Measurements from ENCODE around the gene CYBA. TPM values are rescaled to one million over a fixed set of nuclear protein-coding genes. Genes with fewer than 3 reads are reported as not detected.

CYBA gene
- total and polyA plus RNA-seq, 9 of the 15 experiments (the other 6 are each of a cell fraction or from before 2014, with no cell fraction given) = 0.34 to 683 (median 93.0) TPM

DNA sequence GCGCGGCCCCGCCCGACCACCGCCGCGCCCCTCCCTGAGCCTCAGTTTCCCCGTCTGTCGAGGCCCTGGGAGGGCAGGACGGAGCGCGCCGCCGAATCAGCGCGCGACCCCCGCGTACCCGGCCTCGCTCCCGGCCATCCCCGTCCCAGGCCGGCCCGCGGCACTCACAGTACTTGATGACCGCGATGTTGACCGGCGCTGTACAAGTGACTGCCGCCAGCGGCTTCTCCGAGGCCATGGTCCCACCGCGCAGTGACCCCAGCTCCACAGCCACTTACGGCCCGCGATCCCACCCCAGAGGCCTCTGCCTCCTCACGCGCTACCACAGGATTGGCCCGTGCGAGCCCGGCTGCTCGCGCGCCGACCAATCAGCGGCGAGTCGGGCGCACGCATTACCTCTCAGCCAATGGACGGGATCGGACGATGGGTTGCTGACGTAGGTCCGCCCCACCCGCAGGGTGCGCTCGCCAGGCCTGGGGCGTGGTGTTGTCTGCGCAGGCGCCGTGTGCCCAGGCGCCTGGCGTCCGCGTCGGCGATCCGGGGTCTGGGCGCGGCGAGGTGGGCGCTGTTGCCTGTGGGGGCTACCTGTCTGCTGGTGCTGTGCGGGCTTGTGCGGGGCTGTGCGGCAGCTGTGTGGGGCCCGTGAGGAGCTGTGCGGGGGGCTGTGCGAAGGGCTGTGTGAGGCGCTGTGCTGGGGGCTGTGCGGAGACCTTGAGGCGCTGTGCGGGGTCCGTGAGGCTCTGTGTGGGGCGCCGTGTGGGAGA lies 12.2 kb upstream of the CYBA start, which contains the start of gene MVD (continued):
- TF ChIP-seq, protein P1, sequence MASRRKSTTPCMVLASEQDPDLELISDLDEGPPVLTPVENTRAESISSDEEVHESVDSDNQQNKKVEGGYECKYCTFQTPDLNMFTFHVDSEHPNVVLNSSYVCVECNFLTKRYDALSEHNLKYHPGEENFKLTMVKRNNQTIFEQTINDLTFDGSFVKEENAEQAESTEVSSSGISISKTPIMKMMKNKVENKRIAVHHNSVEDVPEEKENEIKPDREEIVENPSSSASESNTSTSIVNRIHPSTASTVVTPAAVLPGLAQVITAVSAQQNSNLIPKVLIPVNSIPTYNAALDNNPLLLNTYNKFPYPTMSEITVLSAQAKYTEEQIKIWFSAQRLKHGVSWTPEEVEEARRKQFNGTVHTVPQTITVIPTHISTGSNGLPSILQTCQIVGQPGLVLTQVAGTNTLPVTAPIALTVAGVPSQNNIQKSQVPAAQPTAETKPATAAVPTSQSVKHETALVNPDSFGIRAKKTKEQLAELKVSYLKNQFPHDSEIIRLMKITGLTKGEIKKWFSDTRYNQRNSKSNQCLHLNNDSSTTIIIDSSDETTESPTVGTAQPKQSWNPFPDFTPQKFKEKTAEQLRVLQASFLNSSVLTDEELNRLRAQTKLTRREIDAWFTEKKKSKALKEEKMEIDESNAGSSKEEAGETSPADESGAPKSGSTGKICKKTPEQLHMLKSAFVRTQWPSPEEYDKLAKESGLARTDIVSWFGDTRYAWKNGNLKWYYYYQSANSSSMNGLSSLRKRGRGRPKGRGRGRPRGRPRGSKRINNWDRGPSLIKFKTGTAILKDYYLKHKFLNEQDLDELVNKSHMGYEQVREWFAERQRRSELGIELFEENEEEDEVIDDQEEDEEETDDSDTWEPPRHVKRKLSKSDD (conservative IDR thresholded peaks at IDR 0.05; ENCODE audit: low read length) = no peak; the same call in 1 of the 2 replicates
- TF ChIP-seq ZNF445 (CRISPR knock-in tag; IDR thresholded peaks at IDR 0.05; ENCODE audit: low read depth) = no peak
- TF ChIP-seq, protein P2, sequence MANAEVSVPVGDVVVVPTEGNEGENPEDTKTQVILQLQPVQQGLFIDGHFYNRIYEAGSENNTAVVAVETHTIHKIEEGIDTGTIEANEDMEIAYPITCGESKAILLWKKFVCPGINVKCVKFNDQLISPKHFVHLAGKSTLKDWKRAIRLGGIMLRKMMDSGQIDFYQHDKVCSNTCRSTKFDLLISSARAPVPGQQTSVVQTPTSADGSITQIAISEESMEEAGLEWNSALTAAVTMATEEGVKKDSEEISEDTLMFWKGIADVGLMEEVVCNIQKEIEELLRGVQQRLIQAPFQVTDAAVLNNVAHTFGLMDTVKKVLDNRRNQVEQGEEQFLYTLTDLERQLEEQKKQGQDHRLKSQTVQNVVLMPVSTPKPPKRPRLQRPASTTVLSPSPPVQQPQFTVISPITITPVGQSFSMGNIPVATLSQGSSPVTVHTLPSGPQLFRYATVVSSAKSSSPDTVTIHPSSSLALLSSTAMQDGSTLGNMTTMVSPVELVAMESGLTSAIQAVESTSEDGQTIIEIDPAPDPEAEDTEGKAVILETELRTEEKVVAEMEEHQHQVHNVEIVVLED (CRISPR knock-in tag; IDR thresholded peaks at IDR 0.05) = peak; percentile 70
- no peak for TF ChIP-seq COPS2 (conservative IDR thresholded peaks at IDR 0.05)
- TF ChIP-seq HCFC1 (IDR thresholded peaks at IDR 0.05; ENCODE audit: low read depth, low read length) = peak; percentile 72
- no peak for TF ChIP-seq CHD4 (IDR thresholded peaks at IDR 0.05; ENCODE audit: insufficient read depth, insufficient replicate concordance, low read depth, low read length, poor library complexity, severe bottlenecking)
- TF ChIP-seq, protein P3, sequence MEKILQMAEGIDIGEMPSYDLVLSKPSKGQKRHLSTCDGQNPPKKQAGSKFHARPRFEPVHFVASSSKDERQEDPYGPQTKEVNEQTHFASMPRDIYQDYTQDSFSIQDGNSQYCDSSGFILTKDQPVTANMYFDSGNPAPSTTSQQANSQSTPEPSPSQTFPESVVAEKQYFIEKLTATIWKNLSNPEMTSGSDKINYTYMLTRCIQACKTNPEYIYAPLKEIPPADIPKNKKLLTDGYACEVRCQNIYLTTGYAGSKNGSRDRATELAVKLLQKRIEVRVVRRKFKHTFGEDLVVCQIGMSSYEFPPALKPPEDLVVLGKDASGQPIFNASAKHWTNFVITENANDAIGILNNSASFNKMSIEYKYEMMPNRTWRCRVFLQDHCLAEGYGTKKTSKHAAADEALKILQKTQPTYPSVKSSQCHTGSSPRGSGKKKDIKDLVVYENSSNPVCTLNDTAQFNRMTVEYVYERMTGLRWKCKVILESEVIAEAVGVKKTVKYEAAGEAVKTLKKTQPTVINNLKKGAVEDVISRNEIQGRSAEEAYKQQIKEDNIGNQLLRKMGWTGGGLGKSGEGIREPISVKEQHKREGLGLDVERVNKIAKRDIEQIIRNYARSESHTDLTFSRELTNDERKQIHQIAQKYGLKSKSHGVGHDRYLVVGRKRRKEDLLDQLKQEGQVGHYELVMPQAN (IDR thresholded peaks at IDR 0.05; ENCODE audit: borderline replicate concordance) = no peak
- TF ChIP-seq CTBP1 (IDR thresholded peaks at IDR 0.05; ENCODE audit: borderline replicate concordance) = peak; percentile 86
- no peak for TF ChIP-seq ZNF280B (CRISPR knock-in tag; IDR thresholded peaks at IDR 0.05)
- no peak for TF ChIP-seq POU5F1 (IDR thresholded peaks at IDR 0.05; ENCODE audit: borderline replicate concordance, low read depth, low read length, partially characterized antibody)
- TF ChIP-seq ZKSCAN3 (CRISPR knock-in tag; IDR thresholded peaks at IDR 0.05) = no peak
- TF ChIP-seq PHF8 (IDR thresholded peaks at IDR 0.05; ENCODE audit: borderline replicate concordance, low read length) = peak; percentile 93; the same call in 1 of the 2 replicates
- peak; percentile 96 for TF ChIP-seq NR2C1 (IDR thresholded peaks at IDR 0.05)
- peak; percentile 93 for TF ChIP-seq NR2C1 (tag; IDR thresholded peaks at IDR 0.05)
- TF ChIP-seq, protein P4, sequence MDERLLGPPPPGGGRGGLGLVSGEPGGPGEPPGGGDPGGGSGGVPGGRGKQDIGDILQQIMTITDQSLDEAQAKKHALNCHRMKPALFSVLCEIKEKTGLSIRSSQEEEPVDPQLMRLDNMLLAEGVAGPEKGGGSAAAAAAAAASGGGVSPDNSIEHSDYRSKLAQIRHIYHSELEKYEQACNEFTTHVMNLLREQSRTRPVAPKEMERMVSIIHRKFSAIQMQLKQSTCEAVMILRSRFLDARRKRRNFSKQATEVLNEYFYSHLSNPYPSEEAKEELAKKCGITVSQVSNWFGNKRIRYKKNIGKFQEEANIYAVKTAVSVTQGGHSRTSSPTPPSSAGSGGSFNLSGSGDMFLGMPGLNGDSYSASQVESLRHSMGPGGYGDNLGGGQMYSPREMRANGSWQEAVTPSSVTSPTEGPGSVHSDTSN (CRISPR knock-in tag; IDR thresholded peaks at IDR 0.05; ENCODE audit: low read depth) = no peak
- TF ChIP-seq, protein P4 (tag; conservative IDR thresholded peaks at IDR 0.05; ENCODE audit: low read depth) = no peak
- no peak for TF ChIP-seq HDGF (IDR thresholded peaks at IDR 0.05)
